HG02973 (cell line): ENCODE results near the gene ERGIC3.

Experiments
- ATAC-seq: cut with Tn5 transposase; IDR thresholded peaks from one replicate; pipeline ENCODE4 v1.9.1; 2021; ENCODE audit warnings: moderate library complexity; ENCODE audit not compliant: unreplicated experiment

The ERGIC3 gene

DNA sequence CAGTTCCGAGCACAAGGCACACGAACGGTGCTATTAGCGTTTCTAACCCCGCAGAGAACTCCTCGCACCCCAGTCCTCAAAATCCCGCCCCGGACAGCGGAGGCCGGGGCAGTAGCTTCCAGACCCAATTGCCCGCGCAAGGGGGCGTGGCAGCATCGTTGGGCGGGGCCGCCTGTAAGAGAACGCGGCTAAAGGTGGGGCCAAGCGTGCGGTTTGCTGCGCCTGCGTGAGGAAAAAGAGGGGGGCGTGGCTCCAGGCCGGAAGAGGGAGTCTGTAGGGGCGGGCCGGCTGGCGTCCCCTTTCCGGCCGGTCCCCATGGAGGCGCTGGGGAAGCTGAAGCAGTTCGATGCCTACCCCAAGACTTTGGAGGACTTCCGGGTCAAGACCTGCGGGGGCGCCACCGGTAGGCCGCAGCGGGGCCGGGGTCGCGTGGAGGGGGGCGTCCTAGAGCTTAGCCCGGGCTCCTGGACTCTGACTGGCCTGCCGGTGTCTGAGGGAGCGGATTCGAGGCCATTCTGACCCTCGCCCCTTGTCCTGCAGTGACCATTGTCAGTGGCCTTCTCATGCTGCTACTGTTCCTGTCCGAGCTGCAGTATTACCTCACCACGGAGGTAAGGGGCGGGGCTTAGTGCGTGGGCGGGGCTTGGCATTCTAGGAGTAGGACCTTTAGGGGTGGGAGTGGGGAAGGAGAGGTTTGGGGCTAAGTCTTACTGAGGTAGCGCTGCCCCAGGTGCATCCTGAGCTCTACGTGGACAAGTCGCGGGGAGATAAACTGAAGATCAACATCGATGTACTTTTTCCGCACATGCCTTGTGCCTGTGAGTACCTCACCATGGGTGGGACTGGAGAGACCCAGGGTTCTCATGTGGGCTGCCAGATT, at the start of gene ERGIC3:
Gene ERGIC3 (plus strand): TSS at position 296 of the 880 bp plus-strand sequence. CDS start 20 bp downstream, at position 316.
- ATAC-seq, result peak; percentile 79

- no peak for ATAC-seq
Measured at GRCh38 chr20:35492352-35492751, 49.5 kb upstream of the ERGIC3 start.

- ATAC-seq, result no peak
Measured at GRCh38 chr20:35496481-35496880, 45.4 kb upstream of the ERGIC3 start.

GRCh38 chr20:35497320-35497719, 44.6 kb upstream of the ERGIC3 start:
- ATAC-seq, result no peak

DNA sequence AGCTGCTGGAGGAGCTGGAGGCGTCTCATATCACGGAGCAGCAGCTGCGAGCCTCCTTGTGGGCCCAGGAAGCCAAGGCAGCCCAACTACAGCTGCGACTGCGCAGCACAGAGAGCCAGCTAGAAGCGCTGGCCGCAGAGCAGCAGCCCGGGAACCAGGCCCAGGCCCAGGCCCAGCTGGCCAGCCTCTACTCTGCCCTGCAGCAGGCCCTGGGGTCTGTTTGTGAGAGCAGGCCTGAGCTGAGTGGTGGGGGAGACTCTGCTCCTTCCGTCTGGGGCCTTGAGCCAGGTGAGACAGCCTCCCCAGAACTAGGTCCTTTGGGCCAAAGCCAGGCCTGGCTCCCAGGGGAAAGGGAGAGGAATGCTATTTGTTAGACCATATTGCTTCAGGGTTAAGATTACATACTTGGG, 44.1 kb upstream of the ERGIC3 start:
- ATAC-seq, result no peak

GRCh38 chr20:35499271-35499670, 42.6 kb upstream of the ERGIC3 start:
- no peak for ATAC-seq

DNA sequence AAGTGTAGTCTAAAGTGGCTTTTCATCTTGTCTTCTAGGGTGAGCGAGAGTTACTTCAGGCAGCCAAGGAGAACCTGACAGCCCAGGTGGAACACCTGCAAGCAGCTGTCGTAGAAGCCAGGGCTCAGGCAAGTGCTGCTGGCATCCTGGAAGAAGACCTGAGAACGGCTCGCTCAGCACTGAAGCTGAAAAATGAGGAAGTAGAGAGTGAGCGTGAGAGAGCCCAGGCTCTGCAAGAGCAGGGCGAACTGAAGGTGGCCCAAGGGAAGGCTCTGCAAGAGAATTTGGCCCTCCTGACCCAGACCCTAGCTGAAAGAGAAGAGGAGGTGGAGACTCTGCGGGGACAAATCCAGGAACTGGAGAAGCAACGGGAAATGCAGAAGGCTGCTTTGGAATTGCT, 39.5 kb upstream of the ERGIC3 start:
- ATAC-seq, result peak; percentile 71

- ATAC-seq, result no peak
Measured at GRCh38 chr20:35503281-35503680, 38.6 kb upstream of the ERGIC3 start.

DNA sequence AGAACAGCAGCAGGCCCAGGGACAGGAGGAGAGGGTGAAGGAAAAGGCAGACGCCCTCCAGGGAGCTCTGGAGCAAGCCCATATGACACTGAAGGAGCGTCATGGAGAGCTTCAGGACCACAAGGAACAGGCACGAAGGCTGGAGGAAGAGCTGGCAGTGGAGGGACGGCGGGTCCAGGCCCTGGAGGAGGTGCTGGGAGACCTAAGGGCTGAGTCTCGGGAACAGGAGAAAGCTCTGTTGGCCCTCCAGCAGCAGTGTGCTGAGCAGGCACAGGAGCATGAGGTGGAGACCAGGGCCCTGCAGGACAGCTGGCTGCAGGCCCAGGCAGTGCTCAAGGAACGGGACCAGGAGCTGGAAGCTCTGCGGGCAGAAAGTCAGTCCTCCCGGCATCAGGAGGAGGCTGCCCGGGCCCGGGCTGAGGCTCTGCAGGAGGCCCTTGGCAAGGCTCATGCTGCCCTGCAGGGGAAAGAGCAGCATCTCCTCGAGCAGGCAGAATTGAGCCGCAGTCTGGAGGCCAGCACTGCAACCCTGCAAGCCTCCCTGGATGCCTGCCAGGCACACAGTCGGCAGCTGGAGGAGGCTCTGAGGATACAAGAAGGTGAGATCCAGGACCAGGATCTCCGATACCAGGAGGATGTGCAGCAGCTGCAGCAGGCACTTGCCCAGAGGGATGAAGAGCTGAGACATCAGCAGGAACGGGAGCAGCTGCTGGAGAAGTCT, 37.9 kb upstream of the ERGIC3 start:
- ATAC-seq, result no peak

DNA sequence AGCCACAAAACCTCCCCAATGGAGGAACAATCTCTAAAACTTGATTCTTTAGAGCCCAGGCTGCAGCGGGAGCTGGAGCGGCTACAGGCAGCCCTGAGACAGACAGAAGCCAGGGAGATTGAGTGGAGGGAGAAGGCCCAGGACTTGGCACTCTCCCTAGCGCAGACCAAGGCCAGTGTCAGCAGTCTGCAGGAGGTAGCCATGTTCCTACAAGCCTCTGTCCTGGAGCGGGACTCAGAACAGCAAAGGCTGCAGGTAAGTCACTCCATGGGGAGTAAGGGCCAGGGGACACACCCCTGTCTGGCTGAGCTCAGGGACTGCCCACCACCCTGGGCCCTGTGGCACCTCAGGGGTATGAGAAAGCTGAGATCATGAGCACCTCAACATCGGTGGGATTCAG, 37.1 kb upstream of the ERGIC3 start:
- no peak for ATAC-seq

- no peak for ATAC-seq
Measured at GRCh38 chr20:35506179-35506578, 35.7 kb upstream of the ERGIC3 start.

- ATAC-seq, result no peak
Measured at GRCh38 chr20:35506872-35507638, 34.8 kb upstream of the ERGIC3 start.

- ATAC-seq, result no peak
Measured at GRCh38 chr20:35508493-35509218, 33.2 kb upstream of the ERGIC3 start.

DNA sequence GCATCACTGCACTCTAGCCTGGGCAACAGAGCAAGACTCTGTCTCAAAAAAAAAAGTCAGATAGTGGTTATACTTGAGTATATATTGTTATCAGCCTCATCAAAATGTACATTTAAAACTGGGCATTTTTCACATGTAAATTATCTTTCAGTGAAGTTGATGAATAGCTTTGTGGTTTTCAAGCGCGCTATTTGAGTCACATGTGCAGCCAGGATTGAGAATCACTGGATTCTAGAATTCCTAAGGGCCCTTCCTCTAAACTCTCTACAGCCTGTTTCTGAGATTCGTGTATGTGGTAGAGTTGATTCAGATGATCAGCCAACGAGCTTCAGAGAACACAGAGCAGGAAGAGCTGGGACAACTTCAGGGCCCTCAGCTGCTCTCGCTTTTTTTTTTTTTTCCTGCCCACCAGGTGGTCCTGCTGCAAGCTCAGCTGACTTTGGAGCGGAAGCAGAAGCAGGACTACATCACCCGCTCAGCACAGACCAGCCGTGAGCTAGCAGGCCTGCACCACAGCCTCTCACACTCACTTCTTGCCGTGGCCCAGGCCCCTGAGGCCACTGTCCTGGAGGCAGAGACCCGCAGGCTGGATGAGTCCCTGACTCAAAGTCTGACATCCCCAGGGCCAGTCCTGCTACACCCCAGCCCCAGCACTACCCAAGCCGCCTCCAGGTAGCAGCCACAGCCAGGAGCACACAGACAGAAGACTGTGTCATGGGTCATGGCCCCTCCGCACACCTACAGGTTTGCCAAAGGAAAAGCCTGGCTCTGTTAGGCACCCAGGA, 30.7 kb upstream of the ERGIC3 start:
- no peak for ATAC-seq

GRCh38 chr20:35511814-35512420, 30.0 kb upstream of the ERGIC3 start:
- ATAC-seq, result no peak

DNA sequence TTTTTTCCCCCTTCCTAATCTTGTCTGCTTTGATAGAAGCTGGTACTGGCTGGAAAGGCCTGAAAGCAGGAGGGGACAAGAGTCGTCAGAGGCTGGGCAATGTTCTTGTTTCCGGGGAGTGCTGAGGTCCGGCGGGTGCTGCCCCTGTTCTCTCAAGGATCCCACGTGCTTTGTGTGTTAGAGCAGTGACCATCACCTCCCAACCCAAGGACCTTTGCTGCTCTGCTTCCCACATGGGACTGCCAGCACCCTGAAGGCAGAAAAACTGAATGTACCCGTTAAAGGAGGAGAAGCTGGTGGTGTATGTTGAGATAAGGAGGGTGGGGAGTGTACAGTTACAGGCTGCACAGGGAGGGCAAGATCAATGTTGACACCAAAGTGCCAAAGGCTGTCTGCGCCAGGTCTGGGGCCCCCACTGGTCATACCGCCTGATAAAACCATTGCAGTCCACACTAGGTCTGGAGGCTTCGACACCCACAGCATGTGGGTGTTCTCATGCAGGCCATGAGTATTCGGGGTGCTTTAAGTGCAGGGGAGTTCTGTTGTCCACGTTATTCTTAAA, 27.4 kb upstream of the ERGIC3 start:
- ATAC-seq, result no peak

DNA sequence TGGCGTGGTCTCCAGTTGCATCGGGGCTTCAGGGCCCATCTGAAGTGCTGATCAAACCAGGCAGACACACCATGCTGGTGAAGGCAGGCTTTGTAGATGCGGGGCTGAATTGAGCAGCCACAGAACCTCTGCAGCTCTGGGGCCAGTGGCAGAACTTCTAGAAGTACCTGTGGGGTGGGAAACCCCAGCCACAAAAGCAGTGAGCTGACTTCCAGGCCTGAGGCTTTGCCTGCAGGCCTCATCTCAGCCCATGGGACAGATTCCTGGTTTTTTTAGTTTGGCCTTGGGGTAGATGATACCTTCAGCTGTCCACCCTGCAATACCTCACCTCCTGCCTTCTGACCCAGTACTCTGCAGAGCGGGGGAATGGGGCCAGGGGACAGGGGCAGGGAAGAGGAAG, 26.5 kb upstream of the ERGIC3 start:
- ATAC-seq, result no peak

DNA sequence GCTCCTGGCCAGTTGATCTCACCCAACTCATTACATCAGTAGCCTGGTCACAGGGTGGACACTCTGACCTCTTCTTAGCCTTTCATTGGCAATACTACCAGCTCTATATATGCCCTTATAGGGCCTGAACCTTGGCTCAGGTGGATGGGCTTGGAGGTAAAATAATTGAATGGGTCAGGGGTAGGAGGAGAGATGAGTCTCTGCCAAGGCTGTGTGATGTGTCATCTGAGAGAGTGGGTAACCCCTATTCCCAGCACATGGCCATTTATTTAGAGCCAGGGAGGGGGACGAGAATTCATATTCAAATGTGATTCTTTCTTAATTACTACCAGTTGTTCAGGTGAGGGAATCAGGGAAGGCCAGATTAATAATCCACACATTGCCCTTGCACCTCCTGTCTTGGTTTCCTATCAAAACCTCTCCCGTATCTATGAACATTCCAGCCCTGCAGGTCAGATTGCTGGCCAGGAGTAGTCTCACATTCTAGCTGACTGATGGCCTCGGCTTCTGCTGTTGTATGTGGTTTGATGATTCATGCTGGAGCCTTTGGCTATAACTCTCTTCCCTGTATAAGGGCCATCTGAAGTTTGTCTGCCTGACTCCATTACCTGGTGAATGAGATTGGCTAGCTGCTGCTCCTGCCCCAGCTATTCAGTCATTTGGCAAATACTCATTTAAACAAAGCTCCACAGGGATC, 25.8 kb upstream of the ERGIC3 start:
- no peak for ATAC-seq

- ATAC-seq, result no peak
Measured at GRCh38 chr20:35517125-35517524, 24.8 kb upstream of the ERGIC3 start.
